DMS53 treated with DMSO at 0.1 percent for 48 hours (cell line): ENCODE results near the gene IFITM2.
"Not testable (repeated sequence)": the region's sequence is repeated elsewhere in the genome, so short reads cannot be mapped to it uniquely, and the experiment has no call there.

ENCODE experiments used
- DNase-seq: peaks from one replicate; lab custom pipeline; 2025; ENCODE audit not compliant: unreplicated experiment; lab: John Stamatoyannopoulos, UW

IFITM2 gene

GRCh38 chr11:281486-282161, 26.0 kb upstream of the IFITM2 start:
- DNase-seq, result no peak

- no peak for DNase-seq
Measured at GRCh38 chr11:282171-282570, 25.4 kb upstream of the IFITM2 start.

GRCh38 chr11:282630-283360, 24.8 kb upstream of the IFITM2 start:
- DNase-seq, result no peak

GRCh38 chr11:283405-284104, 24.1 kb upstream of the IFITM2 start:
- DNase-seq, result no peak

- DNase-seq, result no peak
Measured at GRCh38 chr11:284105-285020, 23.3 kb upstream of the IFITM2 start.

GRCh38 chr11:285021-285893, 22.4 kb upstream of the IFITM2 start:
- no peak for DNase-seq

GRCh38 chr11:285894-286220, 21.8 kb upstream of the IFITM2 start:
- no peak for DNase-seq

GRCh38 chr11:286977-287820, 20.4 kb upstream of the IFITM2 start:
- DNase-seq, result not testable (repeated sequence)

GRCh38 chr11:287821-288477, 19.7 kb upstream of the IFITM2 start:
- no peak for DNase-seq

GRCh38 chr11:288478-289397, 18.9 kb upstream of the IFITM2 start, which contains the start of gene PGGHG:
PGGHG (plus strand) TSS chr11:289126; CDS start chr11:289817, 691 bp downstream.
- peak; percentile 45 for DNase-seq

GRCh38 chr11:289398-289711, 18.3 kb upstream of the IFITM2 start:
- DNase-seq, result no peak

GRCh38 chr11:289712-290620, 17.6 kb upstream of the IFITM2 start:
- no peak for DNase-seq

GRCh38 chr11:290621-291231, 16.9 kb upstream of the IFITM2 start:
- DNase-seq, result no peak

- no peak for DNase-seq
Measured at GRCh38 chr11:291281-292210, 16.1 kb upstream of the IFITM2 start.
